Measurements from ENCODE around the gene TANC1.
"Not testable (repeated sequence)": the region's sequence is repeated elsewhere in the genome, so short reads cannot be mapped to it uniquely, and the experiment has no call there.

Gene TANC1

DNA sequence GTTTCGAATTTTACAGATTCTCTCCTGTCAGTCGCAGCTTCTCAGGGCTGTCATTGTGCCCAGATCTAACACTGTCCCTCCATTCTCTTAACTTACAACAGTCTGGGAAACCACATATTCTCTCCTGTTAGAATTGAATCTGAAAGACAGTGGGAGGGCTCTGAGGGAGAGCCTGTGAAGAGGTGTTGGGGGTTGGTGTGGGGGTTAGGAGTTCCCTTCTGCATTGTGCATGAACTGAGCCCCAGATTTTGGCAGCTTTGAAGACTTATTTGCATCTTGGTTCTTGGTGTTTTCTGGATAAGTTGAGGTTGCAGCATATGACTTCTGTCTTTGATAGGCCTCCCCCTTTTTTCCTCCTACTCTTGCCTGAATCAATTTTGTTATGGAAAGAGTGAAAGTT is 64.1 kb downstream of the TANC1 start:
- no peak for DNase-seq

DNA sequence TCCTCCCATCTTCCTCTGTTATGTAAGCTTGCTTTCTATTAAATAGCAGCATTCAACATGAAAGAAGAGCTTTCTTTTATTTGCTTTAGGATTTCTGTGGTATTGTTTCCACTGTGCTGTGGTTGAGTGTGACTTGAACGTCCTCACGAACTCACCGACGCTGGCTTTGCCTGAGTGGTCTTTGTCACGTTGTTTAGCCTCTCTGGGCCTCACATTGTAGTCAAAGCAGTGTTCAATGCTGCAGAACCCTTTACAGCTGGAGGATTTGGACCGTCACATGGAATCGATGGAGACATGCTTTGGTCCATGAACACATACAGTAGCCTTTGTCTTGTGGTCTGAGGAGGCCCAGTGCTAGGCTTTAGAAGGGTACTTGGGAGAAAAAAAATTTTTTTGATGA is 66.3 kb downstream of the TANC1 start:
- no peak for DNase-seq

DNA sequence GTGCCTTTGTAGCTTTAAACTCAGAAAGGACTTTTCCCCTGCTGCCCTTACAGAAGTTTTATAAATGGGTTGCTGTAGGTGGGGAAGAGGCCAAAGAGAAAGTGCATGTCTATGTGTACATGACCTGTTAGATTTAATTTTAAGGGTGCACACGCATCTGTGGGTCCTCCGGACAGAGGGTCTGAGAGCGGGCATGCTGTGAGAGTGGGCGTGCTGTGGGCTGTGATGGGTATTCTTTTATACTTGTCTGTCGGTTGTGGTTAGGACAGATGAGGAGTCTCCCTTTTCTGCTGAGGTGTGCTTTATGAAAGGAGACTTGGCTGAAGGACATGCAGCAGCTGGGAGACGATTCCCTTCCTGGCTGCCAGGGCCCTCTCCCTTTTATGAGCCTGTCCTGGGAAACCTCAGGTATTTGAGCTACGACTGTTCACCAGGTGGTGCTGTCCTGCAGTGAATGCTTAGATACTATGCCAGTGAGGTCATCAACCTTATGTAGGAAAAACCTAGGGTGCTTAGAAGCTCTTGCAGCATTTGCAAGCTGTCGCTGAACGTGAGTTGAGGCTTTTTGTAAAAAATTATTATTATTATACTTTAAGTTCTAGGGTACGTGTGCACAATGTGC is 67.5 kb downstream of the TANC1 start:
- DNase-seq: no peak

DNA sequence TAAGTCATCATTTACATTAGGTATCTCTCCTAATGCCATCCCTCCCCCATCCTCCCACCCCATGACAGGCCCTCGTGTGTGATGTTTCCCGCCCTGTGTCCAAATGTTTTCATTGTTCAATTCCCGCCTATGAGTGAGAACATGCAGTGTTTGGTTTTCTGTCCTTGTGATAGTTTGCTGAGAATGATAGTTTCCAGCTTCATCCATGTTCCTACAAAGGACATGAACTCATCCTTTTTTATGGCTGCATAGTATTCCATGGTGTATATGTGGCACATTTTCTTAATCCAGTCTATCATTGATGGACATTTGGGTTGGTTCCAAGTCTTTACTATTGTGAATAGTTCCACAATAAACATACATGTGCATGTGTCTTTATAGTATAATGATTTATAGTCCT is 68.0 kb downstream of the TANC1 start:
- not testable (repeated sequence) for DNase-seq

DNA sequence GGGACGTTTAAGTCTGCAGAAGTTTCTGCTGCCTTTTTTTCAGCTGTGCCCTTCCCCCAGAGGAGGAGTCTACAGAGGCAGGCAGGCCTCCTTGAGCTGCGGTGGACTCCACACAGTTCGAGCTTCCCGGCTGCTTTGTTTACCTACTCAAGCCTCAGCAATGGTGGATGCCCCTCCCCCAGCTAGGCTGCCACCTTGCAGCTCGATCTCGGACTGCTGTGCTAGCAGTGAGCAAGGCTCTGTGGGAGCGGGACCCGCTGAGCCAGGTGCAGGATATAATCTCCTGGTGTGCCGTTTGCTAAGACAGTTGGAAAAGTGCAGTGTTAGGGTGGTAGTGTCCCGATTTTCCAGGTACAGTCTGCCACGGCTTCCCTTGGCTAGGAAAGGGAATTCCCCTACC is 72.9 kb downstream of the TANC1 start:
- DNase-seq: not testable (repeated sequence)

DNA sequence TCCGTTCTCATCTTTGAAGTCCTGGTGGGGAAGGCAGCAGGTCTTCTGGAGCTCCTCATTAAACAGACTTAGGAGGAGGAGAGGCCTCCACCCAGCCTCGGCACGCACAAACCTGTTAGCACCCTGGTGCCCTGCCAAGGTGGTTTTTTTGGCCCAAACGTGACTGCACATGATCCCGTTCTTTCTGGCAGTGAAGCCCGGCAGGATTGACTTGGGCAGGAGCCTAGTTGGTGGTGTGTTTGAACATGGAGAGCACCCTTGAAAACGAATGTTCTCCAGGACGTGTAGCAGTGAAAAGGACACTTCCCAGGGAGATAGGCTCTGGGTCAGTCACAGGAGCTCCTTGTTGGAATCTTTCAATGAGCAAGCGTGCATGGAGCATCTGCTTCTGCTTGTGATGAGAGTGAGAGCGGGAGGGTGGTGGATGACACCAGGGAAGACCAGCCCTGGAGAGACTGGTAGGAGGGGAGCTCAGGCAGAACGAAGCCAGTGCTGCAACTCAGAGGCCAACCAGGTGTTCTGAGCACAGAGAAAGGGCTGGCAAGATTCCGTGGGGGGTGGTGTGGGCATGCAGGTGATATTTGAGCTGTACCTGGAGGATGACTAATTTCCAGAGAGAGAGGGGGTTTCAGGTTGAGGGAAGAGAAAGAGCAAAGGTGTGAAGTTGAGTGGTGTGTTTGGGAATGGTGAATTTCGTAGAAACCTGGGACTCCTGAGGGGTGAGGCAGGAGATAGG is 73.8 kb downstream of the TANC1 start:
- no peak for DNase-seq

DNA sequence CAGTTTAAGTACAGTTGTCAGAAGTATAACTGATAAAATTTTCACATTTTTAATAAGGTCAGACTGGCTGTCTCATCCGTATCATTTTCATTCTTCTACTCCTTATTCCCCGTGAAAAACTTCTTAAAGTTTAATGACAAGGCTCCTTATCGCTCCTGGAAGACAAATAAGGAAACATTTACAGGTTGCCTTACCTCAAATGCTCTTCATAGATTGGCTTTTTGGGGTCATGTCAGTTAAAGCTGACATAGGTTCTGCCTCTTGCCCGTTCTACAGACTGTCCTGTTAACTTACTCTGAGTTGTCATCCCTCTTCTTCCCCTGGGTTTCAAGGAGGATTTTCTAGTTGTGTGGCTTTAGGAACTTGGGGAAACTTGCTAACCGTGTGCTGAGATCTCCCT is 75.3 kb downstream of the TANC1 start:
- DNase-seq: no peak

DNA sequence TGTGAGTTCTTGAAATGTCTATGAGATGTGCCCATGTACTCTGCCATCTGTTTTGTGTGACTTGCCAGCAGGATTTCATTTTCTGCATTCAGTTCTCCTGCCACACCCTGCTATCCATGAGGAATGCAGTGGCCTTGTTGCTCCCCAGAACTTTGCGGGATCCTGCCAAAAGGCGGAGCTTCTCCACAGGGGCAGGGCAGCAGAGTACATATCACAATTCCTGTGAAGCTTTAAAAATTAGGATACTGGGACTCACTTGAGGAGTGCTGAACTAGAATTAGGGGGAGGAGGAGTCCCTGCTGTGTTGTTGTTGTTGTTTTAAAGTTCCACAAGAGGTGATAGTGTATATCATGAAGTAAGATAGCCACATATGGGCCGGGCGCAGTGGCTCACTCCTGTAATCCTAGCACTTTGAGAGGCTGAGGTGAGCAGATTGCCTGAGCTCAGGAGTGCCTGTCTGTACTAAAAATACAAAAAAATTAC is 76.4 kb downstream of the TANC1 start:
- DNase-seq: no peak

DNA sequence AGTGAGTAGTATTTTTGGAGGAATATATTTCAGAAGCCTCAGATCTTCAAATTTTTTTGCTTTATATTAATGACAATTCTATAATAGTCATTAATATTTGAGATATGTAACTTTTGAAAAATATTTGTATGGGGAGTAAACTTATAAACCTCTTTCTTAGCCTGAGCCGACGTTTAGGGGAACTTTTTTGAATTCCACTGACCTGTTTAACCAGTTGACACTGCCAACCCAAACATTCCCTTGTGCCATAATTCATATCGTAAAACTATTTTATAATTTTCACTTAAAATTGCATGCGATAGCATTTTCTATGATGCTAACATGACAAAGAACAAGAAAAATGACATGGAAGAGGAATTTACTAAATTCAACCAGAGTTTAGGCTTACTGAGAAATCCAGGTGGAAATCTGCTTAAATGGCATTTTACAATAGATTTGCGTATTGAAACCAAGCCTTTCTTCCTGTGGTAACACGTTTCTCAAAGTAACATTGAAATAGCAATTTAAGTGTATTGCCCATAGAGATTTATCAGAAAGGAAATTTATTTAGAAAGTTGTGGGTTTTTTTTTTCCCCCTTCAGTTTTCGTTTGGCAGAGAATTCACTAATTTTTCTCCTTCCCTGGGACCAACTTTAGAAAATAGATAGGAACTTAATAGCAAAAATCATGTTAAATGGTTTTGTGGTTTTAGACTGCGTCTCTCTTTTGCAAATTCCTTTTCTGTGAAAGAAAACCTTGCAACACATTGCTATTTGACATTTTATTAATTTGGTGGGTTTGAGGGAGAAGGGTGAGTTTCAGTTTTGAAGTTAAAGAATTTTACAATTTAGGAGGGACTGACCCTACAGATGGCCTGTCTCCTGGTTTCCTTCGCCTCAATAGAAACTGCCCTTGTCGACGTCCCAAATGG is 77.4 kb downstream of the TANC1 start:
- no peak for DNase-seq

DNA sequence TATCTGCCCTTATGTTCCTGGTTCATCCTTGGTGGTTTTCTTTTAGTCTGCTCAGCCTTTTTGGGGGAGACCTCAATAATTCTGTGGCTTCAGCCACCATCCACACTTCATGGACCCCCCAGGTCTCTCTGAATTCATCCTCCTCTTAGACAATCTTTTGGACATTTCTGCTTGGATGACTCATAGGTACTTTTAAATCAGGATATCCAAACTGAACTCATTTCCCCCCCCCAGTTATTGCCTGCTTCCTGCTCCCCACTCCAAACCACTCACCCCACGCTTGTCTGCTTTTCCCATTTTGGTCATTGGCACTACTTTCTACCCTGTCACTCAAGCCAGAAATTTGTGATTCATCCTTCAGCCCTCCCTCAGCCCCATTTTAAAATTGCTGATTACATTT is 78.5 kb downstream of the TANC1 start:
- DNase-seq: no peak

DNA sequence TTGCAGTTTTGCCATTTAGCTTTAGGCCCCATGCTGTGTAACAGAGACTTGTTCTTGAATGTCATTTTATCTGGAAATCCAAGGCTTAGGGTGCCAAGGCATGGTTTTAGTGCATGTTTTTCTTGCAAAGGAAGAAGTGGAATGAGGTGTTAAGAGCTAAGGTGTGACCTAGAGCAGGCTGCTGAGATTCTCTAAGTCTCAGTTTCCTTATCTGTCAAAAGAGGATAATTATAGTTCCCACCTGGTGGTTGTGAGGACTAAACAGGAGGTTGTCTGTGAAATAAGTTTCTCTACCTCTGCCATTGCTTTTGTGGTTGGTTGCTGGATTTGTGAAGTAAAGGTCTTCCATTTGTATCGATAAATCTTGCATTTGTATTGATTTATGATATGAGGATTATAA is 82.0 kb downstream of the TANC1 start:
- no peak for DNase-seq

DNA sequence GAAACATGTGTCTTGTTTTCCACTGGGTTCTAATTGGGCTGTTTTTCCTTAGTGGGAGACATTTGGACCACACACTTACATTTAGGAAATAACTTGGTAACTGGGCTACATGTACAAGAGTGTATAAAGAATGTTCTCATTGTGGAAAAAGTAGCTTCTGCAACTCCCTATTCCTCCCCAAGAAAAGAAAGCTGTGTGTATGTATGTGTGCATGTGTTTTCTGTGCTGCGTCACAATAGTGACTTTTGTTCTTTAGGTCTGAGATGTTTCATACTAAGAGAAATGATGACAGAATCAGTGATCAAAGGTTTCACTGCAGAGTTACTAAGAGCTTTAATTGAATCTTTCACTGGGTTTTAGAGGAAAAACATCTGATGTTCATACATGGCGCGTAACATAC is 82.7 kb downstream of the TANC1 start:
- DNase-seq: no peak

DNA sequence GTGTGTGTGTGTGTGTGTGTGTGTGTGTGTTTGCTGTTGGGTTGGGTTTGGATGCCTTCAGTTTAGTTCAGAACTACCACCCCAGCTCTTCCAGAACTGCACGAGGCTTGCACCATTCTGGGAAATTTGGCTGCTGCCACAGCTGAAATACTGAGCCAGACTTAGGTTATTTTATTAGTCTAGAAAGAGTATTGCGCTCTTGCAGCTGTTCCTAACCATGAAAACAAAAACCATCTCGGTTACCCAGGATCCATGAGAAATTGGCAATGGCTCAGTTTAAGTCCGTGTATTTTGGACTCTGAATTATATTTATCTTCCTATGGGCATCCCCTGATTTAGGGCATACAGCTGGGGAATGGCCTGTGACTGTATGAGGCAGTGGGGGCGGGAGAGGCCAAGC is 83.2 kb downstream of the TANC1 start:
- no peak for DNase-seq

DNA sequence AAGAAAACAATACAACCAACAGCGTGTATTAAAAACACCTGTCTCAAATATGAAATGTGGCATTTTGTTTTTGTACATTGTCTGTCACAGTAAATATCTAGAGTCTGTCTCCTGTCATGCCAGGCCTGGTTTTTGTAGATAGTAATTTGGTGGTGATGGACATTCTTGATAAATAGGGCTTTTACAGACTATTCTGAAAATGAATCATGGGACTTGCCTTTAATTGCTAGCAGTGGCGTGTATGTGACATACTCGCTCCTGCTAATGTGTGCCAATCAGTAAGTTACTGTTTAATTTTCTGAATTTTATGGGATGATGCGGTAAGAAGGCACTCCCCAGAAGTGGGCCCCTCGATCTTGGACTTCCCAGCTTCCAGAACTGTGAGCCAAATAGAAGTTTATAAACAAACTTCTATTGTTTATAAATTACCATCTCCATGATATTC is 83.7 kb downstream of the TANC1 start:
- DNase-seq: no peak

DNA sequence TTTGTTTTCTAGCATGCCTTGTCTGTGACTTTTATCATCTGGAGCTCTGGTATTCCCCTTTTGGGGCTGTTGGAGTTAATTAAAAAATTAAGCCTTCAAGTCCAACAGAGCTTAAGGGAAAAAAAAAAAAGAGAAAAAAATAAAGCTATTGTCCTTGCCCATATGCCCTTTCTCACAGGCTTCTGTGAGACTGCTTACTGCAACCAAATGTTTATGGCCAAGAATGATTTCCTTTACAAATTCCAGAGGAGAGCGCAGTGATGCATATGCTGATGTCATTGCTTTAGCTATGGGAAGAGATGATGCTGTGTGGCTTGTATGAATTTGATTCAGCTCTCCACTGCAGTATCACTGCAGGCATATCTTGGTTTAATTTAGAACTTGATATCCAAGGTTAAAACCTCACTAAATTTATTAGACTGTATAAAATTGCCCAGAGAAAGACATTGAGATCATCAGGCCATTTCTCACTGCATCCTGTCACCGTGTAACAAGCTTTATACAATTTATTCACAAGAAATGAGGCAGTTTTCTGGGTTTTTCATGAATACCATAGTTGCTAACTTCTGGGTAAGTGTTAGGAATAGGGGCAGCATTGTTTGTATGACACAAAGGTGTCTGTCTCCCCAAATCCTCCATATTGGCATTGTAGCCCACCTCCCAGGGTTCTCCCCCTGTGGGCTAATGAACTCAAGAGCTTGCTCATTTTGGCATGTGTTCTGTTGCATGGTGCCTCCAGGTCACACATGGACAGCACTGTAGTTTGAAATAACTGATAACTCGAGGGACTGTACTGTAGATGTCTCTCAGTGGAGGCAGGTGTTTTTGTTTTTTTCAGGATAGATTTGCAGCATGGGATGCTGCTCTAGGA is 85.0 kb downstream of the TANC1 start:
- DNase-seq: no peak

DNA sequence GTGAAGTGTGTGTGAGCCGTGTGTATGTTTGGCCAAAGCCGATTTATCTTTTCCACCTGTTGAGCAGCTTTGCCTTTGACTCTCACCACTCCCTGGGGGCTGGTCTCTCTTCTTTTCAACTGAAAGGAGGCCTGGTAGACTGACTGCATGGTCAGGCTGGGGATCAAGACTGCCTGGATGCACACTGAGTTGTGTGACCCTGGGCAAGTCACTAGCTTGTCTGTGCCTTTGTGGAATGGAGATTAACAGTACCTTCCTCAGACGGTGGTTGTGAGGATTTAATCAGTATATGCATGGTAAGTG is 85.5 kb downstream of the TANC1 start:
- no peak for DNase-seq

DNA sequence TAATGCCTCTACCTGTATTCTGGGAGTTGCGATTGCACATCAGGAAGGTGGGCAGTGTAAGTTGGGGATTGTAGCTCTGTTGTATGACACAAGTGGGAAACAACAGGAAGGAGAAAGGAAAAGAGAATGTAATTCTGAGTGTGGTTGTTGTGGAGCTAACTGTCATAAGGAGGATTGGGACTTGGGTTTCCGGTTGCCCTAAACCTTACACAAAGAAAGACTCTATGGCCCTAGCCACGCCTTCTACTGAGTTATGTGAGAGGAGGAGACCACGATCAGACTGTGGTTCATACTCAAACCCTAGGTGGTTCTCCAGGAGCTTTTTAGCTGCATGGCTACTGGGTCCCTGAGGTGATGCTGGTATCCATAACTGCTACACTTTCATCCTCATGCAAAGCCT is 86.5 kb downstream of the TANC1 start:
- DNase-seq: no peak

DNA sequence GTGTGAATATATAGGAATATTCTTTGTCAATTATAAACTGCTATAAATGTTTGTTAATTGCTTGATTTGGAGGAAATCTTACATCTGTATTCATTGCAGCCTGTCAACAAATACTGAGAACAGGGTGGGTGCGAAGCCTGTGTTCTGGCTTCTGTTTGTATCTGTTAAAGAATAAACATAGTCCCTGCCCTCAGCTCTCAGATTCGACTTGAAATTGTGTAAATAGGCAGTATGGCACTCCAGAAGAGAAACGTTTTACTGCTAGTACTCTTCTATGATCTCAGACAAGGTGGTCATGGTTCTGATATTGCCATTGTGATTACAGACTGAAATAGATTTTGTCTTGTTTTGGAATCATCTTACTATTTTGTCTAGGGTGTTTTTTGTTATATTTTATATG is 92.1 kb downstream of the TANC1 start:
- no peak for DNase-seq

DNA sequence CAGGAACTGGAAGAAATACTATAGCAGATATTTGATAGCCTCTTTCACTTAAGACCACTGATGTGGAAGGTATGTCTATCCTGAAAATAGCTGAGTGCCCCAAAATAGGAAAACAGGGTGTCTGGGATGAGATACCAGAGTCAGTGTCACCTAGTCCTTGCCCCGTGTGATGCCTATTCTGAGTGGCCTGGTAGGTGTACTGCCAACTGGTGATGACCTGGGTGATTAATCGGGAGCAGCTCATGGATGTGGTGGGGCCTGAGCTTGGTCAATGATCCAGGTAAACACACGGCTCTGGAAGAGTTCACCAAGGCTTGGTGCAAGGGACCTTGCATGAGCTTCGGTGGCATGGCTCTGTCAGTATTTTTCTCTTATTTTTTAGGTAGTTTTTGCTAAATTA is 95.2 kb downstream of the TANC1 start:
- DNase-seq: no peak

DNA sequence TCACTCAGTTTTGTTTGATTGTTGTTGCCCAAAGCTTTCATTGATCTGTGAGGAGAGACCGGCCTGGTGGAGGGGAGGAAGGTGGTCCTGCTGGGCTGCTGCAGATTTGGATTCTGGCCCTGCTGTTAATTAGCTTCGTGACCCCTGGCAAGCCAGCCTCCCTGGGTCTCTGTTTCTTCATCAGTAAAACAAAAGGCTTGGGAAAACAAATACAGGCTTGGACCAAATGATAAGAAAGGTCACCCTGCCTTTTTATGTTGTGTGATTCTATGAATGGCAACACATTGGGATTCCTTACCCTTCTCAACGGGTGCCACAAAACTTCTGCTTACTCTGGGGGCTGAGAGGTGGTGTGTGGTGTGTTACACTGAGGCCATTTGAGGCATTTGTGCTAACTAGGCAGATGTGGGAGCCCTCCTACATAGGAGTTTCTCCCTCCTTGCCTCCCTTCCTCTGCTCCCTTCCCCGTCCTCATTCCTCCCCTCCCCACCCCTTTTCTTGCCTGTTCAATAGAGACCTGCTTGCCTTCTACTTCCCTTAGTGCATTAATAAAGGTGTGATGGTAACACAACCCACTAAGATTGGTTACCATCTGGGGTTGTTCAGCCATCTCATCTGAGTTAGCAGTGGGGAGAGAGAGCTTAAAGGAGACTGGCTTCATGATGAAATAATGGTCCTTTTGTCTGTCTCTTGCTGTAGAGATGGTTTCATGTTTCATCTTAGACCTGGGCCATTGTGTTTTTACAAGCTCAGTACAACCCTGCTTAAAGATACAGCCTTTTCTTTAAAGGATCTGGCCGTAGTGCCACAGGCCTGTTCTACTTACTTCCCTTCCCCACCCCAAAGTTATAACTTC is 96.2 kb downstream of the TANC1 start:
- no peak for DNase-seq

DNA sequence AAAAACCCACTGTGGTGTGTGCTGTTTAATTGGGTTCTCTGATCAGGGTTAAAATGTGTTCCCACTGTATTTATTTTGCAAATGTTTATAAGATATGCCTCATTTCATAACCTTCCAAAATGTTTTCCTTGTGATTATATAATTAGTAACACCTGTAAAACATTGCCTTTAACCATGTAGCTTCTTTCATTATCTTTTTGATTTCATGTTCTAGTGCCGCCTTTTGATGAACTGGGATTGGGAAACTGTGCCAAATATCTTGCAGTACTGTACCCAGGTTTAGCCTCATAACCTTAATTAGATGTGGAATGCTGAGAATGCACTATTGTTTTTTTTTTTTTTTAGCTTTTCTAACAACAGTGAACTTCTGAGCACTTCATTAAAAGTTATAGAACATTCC is 96.9 kb downstream of the TANC1 start:
- no peak for DNase-seq

DNA sequence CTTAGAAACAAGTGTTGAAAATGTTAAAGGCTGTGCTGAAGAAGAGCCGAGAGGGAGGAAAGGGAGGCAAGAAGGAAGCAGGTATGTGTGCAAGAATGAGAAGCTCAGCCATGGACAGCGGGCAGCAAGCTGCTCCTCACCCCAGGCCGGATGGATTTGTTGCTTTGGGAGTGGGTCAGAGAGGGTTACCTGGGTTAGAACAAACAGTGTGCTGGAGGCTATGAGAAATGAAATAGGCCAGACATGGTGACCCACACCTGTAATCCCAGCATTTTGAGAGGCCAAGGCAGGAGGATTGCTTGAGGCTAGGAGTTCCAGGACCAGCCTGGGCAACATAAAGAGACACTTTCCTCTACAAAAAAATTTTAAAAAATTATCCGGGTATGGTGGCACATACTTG is 97.5 kb downstream of the TANC1 start:
- no peak for DNase-seq
